GM19239 (cell line): ENCODE results near the gene GMDS.

Experiments used
- DNase-seq: peaks from one replicate; pipeline ENCODE4 v3.0.0; 2011; ENCODE audit warnings: low spot score; ENCODE audit not compliant: insufficient read length
- FAIRE-seq: peaks from 2 replicates; lab custom pipeline; 2011; peaks lifted over from hg19 to GRCh38; lab: Jason Lieb, UNC

Gene GMDS

DNA sequence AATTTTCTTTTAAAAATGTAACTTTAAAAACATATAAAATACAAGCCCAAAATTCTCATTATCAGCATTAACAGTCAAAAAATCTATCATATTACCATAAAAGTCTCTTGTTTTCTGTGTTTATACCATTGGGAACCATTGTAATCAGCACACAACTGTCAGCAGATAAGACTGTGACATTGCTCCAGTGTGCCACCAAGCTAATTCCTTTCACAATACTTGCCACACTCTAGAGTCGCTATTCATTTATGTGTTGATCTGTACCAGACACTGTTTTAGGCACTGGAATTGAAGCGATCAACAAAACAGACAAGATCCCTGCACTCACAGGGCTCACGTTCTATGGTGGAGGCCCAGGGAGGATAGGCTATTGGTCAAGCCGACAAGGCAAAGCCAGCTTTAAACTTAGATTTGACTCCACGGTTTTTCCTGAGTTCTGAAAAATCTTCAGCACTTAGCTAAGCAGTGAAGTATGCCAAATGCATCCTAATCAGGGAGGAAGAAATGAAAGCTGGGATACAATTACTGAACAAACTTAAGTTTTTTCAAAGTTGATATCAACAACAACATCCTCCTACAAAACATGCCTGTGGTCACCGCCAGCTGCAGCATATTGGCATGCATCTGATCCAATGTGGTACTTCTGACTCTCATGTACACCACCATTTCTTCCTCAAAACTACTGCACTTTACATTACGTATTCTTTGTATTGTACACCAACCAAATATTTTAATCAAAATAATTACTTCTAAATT is 60.5 kb downstream of the GMDS start:
- DNase-seq (no peak), FAIRE-seq (no peak)

DNA sequence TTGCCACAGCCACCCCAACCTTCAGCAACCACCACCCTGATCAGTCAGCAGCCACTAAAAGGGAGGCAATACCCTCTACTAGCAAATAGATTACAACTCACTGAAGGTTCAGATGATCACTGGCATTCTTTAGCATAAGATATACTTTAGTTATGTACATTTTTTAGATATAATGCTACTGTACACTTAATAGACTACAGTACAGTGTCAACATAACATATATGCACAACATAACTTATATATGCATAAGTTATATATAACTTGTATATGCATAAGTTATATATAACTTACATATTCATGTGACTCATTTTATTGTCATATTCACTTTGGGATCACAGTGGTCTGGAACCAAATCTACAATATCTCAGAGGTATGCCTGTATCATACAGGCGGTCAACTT is 61.7 kb downstream of the GMDS start:
- no peak for DNase-seq
- FAIRE-seq: no peak

DNA sequence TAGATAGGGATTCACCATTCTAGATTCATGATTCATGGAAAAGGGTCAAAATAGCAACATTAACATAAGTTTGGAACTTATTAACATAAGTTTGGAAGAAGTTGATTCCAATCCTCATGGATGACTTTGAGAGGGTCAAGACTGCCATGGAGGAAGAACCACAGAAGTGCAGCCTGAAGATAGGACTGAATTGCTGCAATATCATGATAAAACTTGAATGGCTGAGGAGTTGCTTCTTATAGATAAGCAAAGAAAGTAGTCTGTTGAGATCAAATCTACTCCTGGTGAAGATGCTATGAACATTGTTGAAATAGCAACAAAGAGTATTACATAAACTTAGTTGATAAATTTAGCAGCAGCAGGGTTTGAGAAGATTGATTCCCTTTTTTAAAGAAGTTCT is 62.2 kb downstream of the GMDS start:
- FAIRE-seq: no peak
- DNase-seq: no peak

GRCh38 chr6:2182251-2182650 is 63.2 kb downstream of the GMDS start:
- DNase-seq (no peak), FAIRE-seq (no peak)

DNA sequence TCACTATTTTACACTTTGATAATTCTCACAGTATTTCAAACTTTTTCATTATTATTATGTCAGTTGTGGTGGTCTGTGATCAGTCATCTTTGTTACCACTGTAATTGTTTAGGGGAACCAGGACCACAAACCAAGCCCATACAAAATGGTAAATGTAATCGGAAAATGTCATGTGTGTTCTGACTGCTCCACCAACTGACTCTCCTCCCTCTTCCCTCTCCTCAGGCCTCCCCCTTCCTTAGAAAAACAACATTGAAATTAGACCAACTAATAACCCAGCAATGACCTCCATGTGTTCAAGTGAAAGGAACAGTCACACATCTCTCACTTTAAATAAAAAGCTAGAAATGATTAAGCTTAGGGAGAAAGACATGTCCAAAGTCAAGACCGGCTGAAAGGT is 63.8 kb downstream of the GMDS start:
- FAIRE-seq (no peak), DNase-seq (no peak)

DNA sequence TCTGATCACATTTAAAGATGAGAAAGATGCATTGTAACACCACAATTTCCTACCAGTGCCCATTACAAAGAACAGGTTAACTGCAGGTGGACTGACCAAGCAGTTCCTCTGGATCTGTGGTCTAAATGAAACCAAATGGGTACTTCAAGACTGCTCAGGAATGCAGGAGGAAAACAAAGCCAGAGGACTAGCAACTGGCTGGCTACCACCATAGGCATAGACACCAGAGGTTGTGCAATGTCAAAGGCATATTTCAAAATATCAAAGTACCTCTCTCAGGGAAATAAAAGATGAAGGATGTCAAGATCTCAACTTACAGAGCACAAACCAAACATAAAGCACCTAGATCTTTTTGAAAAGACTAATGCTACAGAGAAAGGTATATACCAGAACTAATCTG is 65.5 kb downstream of the GMDS start:
- DNase-seq: no peak
- no peak for FAIRE-seq

DNA sequence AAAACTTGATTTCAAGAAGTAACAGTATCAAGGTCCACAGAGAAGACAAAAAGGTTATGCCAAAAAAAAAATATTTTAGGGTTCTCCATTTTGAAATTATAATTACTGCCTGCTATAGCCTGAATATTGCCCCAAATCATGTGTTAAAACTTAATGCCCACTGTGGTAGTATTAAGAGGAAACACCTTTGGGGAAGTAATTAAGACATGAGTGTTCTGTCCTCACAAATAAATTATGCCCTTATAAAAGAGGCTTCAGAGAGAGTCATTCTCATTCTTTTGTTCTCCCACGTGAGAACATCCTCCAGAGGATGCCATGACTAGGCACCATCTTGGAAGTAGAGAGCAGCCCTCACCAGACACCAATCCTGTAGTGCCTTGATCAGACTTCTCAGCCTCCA is 66.2 kb downstream of the GMDS start:
- FAIRE-seq: no peak

DNA sequence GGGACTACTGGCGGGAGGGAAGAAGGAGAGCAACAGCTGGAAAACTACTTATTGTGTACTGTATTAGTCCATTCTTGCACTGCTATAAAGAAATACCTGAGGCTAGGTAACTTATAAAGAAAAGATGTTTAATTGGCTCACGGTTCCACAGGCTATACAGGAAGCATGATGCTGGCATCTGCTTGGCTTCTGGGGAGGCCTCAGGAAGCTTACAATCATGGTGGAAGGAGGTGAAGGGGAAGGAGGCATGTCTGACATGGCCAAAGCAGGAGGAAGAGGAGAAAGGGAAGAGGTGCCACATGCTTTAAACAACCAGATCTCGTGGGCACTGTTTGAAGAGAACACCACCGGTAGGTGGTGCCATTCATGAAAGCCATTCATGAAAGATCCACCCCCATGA is 67.3 kb downstream of the GMDS start:
- no peak for FAIRE-seq
- no peak for DNase-seq

More for the DNA sequence above, 66.2 kb downstream of the GMDS start:
- DNase-seq: no peak

GRCh38 chr6:2175825-2176224 is 69.6 kb downstream of the GMDS start:
- no peak for FAIRE-seq
- DNase-seq: no peak

- DNase-seq (no peak), FAIRE-seq (no peak)
Observed at GRCh38 chr6:2173203-2173961, 72.0 kb downstream of the GMDS start.

DNA sequence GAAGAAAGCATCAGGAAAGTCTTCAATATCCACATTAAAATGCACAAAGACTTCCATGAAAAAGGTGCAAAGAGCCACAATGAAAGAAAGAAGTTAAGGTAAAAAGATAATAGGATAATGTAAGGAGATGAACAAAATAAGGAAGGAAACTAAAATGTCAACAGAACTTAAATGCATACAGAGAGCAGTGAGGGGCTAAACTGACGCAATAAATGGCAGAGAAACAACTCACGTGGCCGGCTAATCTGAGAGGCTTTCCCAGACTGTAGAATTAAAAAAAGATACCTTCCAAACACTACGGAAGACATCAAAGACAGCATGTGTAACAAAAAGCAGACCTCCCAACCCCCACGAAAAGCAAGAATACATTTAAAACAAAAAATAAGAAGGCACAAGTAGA is 73.7 kb downstream of the GMDS start:
- FAIRE-seq (no peak), DNase-seq (no peak)

GRCh38 chr6:2168480-2168879 is 76.9 kb downstream of the GMDS start:
- DNase-seq (no peak), FAIRE-seq (no peak)

GRCh38 chr6:2166717-2167116 is 78.7 kb downstream of the GMDS start:
- no peak for DNase-seq
- FAIRE-seq: peak; percentile 35

- FAIRE-seq (no peak), DNase-seq (no peak)
Observed at GRCh38 chr6:2165286-2165685, 80.1 kb downstream of the GMDS start.

- no peak for DNase-seq
- no peak for FAIRE-seq
Observed at GRCh38 chr6:2164481-2164880, 80.9 kb downstream of the GMDS start.

- DNase-seq: no peak
- no peak for FAIRE-seq
Observed at GRCh38 chr6:2162079-2162445, 83.3 kb downstream of the GMDS start.

DNA sequence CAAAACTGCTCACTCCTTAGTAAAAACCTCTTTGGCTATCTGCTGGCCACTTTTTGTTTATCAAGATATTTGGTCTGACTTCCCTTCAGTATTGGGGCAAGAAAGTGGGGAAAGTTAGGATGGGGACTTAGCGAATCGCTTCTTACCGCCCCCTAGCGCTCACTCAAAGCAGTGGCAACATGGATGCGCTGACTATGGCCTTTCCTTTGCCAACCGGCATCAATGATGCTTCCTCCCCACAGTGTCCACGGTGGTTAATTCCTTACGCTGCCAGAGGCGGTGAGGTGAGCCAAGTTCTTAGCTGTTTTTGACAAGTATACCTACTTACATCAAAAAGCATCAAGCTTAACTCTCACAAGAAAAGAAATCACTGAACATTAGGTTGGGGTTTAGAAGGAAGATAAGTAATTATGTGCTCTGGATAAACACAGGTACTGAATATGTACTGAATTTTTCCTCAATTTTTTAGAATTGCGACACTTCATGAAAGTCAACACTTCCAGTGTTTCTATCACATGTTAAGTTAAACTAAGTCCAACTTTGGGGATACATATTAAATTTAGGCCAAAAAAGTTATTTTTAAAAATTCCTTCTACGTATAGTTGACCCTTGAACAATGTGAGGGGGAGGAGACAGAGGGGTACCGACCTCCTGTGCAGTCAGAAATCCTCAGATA is 86.7 kb downstream of the GMDS start:
- DNase-seq (no peak), FAIRE-seq (no peak)

DNA sequence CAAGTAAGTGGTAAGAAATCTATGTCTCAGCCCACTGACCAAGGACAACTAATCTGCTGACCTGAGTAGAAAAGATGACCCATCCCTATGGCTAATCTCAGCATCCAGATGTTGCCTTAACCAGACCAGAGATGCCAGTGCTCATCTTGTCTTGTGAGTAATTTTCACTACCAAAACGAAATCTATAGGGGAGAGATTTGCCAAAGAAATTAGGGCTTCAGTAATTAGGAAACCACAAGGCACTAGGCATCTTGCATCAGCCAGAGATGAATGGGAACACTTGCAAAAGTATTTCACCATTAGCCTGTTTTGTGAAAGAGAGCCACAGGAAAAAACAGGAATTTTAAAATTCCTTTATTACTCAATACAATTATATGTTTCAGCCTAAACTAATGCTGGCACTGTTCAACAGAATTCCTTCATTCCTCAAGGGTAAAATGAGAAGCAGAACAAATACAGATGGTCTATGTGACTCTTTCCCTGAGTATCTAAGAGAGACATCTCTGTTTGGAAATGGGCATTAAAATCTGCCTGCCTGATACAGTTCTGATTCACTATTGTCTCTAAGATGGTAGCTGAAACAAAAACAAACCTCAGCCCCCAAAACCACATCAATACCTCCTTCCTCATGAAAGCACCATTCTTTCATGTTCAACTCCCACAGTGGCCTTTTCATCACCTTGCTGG is 87.8 kb downstream of the GMDS start:
- FAIRE-seq (peak; percentile 63), DNase-seq (no peak)

DNA sequence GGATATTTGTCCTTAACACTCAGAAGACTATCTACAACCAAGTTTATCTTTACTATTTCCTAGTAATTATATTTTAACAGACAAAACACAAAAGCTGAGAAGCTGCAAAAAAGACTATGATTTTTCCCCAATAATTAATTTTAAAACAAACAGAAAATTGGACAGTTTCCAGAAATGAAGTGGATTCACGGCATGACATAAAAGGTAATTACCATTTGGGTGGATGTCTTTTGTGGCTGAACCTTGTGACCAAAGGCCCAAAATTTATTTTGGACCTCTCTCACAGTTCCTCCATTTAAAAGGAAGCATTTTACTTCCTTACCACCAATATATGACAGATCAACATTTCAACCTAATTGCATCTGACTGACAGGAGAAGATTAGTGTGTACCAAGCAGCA is 90.2 kb downstream of the GMDS start:
- DNase-seq (no peak), FAIRE-seq (peak; percentile 4)

DNA sequence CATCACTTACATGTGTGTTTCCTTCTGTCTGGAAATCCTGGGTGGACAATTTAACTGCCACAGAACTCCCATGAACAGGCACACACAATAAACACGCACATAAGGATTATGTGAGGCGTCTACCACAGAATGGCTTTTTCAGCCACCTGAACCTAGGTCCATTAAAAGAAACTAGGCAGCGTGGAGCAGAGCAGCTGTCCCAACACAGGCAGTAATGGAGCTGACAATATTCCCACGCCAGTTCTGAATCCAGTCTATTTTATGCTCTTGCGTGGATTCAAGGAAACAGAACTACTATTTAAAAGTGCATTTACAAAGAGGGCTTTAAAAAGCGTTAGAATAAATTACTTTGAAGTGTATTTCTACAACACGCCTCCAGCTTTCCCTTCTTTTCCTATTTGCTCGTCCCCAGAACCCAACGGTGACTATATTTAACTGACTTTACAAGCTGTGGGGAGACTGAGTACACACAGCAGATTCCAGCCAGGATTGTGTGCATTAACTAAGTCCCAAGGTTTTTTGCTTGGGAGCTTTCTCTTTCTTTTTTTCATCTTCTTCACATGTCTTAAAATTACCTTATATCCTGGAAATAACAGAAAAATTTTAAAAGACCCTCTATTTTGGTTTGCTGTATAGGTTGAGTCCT is 95.9 kb downstream of the GMDS start:
- DNase-seq (no peak), FAIRE-seq (no peak)
